Measurements from ENCODE around the gene UBE4A. TPM values are rescaled to one million over a fixed set of nuclear protein-coding genes. Genes with fewer than 3 reads are reported as not detected.

UBE4A gene
- polyA plus RNA-seq, 1 of the 3 experiments (the other 2 are of a cell fraction) = 7.7 TPM

- TF ChIP-seq PBX3 (IDR thresholded peaks at IDR 0.05) = peak; percentile 24; the same call in 1 of the 2 replicates
- TF ChIP-seq RFX5 (IDR thresholded peaks at IDR 0.05; ENCODE audit: low read length) = no peak
- TF ChIP-seq USF2 (IDR thresholded peaks at IDR 0.05; ENCODE audit: borderline replicate concordance, low read depth, low read length) = no peak
- peak; percentile 38; the same call in 1 of the 2 replicates for TF ChIP-seq TCF12 (IDR thresholded peaks at IDR 0.05)
- peak; percentile 70; the same call in 1 of the 2 replicates for TF ChIP-seq YY1 (IDR thresholded peaks at IDR 0.05; ENCODE audit: low read depth)
- TF ChIP-seq RXRA (IDR thresholded peaks at IDR 0.05; ENCODE audit: borderline replicate concordance, low read depth) = no peak
- peak; percentile 73 for TF ChIP-seq TAF1 (IDR thresholded peaks at IDR 0.05; ENCODE audit: borderline replicate concordance, low read depth, low read length)
- TF ChIP-seq POLR2AphosphoS5 (IDR thresholded peaks at IDR 0.05; ENCODE audit: low read depth, low read length) = peak; percentile 61
- TF ChIP-seq SMC3 (IDR thresholded peaks at IDR 0.05; ENCODE audit: low read depth, low read length) = no peak
- TF ChIP-seq MXI1 (IDR thresholded peaks at IDR 0.05; ENCODE audit: low read depth, low read length) = no peak
- TF ChIP-seq EZH2phosphoT487 (IDR thresholded peaks at IDR 0.05; ENCODE audit: borderline replicate concordance, low read depth) = no peak
- TF ChIP-seq CHD2 (IDR thresholded peaks at IDR 0.05; ENCODE audit: low read length, partially characterized antibody) = peak; percentile 91
- TF ChIP-seq MEF2A (IDR thresholded peaks at IDR 0.05; ENCODE audit: borderline replicate concordance, low read depth) = 0 out of 2 replicates have a peak, but pooled peaks have one; percentile 23
- TF ChIP-seq GABPA (IDR thresholded peaks at IDR 0.05; ENCODE audit: low read depth) = peak; percentile 63
- TF ChIP-seq ELF1 (IDR thresholded peaks at IDR 0.05) = peak; percentile 65; the same call in 1 of the 2 replicates
- peak in 1 of 2 experiments; percentile 40; a peak in 1 of 4 replicates for TF ChIP-seq EP300 (IDR thresholded peaks at IDR 0.05; ENCODE audit: borderline replicate concordance in 1 of 2, low read depth in 1 of 2, low read length in 1 of 2)
- peak; percentile 53; the same call in 1 of the 2 replicates for TF ChIP-seq ZBTB33 (IDR thresholded peaks at IDR 0.05; ENCODE audit: borderline replicate concordance, low read depth)
- peak; percentile 55 for TF ChIP-seq TEAD4 (IDR thresholded peaks at IDR 0.05; ENCODE audit: borderline replicate concordance, insufficient read depth)
Measured at GRCh38 chr11:118435893-118436624, 76.7 kb downstream of the UBE4A start, which contains the start of gene KMT2A (continued).

Measured in SK-N-SH (cell line).